Measurements from ENCODE around the gene STARD10.

DNA sequence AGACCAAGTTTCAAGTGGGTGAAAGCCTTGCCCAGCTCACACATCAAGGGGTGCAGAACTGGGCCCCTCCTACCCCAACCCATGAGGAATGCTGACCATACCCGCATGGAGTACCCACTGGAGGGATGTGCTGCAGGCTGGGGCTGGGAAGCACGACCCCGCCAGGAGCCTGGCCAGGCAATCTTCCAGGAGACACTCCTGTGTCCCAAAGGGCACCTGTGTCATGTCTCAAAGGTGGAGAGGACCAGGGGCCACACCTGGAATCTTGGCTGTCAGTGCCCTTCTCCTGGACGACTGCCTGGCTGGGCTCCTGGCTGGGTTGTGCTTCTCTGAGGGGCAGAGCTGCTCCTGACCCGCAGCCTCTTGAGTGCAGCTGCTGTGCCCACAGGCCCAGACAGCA lies 48.3 kb downstream of the STARD10 start:
- TF ChIP-seq CTCF (IDR thresholded peaks at IDR 0.05; ENCODE audit: insufficient read depth, low read depth, low read length) (no peak), EZH2 (IDR thresholded peaks at IDR 0.05; ENCODE audit: insufficient read depth, low read length) (no peak)

Measured in astrocyte (in vitro differentiated cells and primary cell).